ENCODE measurements around the gene SF3A2.
A peak's percentile ranks its signal among the peaks of the same experiment; 100 is the strongest.

SF3A2 gene

GRCh38 chr19:2202366-2202765 lies 34.3 kb upstream of the SF3A2 start:
- no peaks in the 10 kb centered on the region for H3K4me1 ChIP-seq (ENCODE audit: insufficient read depth, low read length)
- H3K9me3 ChIP-seq (ENCODE audit: insufficient read depth, low read length, severe bottlenecking), result no peaks in the 10 kb centered on the region
- no peak overlapping the region for H3K4me2 ChIP-seq (ENCODE audit: insufficient read depth, low read length)
- H3K36me3 ChIP-seq (ENCODE audit: insufficient read depth, low read length), result peaks cover 94% of the 10 kb centered on the region
- H3K27ac ChIP-seq (ENCODE audit: low read length), result no peak overlapping the region
- H3K79me2 ChIP-seq (ENCODE audit: insufficient read depth, low read length), result peaks cover 86% of the 10 kb centered on the region
- H3K4me3 ChIP-seq (ENCODE audit: low read depth in 1 of 2, low read length in 2 of 2), result no peak overlapping the region
- H2AFZ ChIP-seq (ENCODE audit: low read depth, low read length), result no peak overlapping the region
- H4K20me1 ChIP-seq (ENCODE audit: insufficient read depth, low read length), result peaks cover 69% of the 10 kb centered on the region
- no peaks in the 10 kb centered on the region for H3K27me3 ChIP-seq (ENCODE audit: insufficient read depth, low read length, poor library complexity)
- no peak overlapping the region for H3K9ac ChIP-seq (ENCODE audit: low read depth, low read length)
- DNase-seq, result no peak
- TF ChIP-seq CTCF (IDR thresholded peaks at IDR 0.05; ENCODE audit: borderline replicate concordance, extremely low read depth, low read length, poor library complexity, severe bottlenecking) (no peak), EZH2 (IDR thresholded peaks at IDR 0.05; ENCODE audit: borderline replicate concordance, low read depth, low read length, severe bottlenecking) (no peak)
- no peak for ATAC-seq (ENCODE audit: insufficient read depth, low read depth)

DNA sequence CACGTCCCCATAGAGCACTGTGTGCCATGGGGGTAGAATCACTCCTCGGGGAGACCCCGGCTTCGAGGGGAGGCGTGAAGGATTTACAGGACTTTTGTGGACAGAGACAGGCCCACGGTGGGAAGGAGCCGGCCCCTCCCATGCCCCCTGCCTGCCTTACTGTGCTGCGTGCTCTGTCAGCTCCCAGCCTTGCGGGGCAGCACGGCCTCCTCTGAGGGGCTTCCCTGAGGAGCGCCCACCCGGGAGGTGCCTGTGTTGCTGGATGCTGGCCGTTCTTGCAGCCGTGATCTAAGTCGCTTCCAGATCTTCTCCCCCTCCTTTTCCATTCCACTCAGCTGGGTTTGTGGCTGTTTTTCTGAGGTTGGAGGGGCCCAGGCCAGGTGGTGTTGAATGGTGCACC lies 29.6 kb upstream of the SF3A2 start:
- H3K79me2 ChIP-seq (ENCODE audit: insufficient read depth, low read length), result peaks cover 49% of the 10 kb centered on the region
- H2AFZ ChIP-seq (ENCODE audit: low read depth, low read length), result no peak overlapping the region
- no peak for TF ChIP-seq EZH2 (IDR thresholded peaks at IDR 0.05; ENCODE audit: borderline replicate concordance, low read depth, low read length, severe bottlenecking)
- TF ChIP-seq CTCF (IDR thresholded peaks at IDR 0.05; ENCODE audit: borderline replicate concordance, extremely low read depth, low read length, poor library complexity, severe bottlenecking), result no peak
- no peak overlapping the region for H3K9ac ChIP-seq (ENCODE audit: low read depth, low read length)
- ATAC-seq (ENCODE audit: insufficient read depth, low read depth) (no peak), DNase-seq (no peak)
- H3K4me3 ChIP-seq (ENCODE audit: low read depth in 1 of 2, low read length in 2 of 2), result no peak overlapping the region
- peaks cover 97% of the 10 kb centered on the region for H3K36me3 ChIP-seq (ENCODE audit: insufficient read depth, low read length)
- H3K4me2 ChIP-seq (ENCODE audit: insufficient read depth, low read length), result no peak overlapping the region
- H3K27ac ChIP-seq (ENCODE audit: low read length), result no peak overlapping the region
- H3K4me1 ChIP-seq (ENCODE audit: insufficient read depth, low read length), result no peaks in the 10 kb centered on the region
- no peaks in the 10 kb centered on the region for H3K27me3 ChIP-seq (ENCODE audit: insufficient read depth, low read length, poor library complexity)
- H4K20me1 ChIP-seq (ENCODE audit: insufficient read depth, low read length), result peaks cover 50% of the 10 kb centered on the region
- H3K9me3 ChIP-seq (ENCODE audit: insufficient read depth, low read length, severe bottlenecking), result no peaks in the 10 kb centered on the region

DNA sequence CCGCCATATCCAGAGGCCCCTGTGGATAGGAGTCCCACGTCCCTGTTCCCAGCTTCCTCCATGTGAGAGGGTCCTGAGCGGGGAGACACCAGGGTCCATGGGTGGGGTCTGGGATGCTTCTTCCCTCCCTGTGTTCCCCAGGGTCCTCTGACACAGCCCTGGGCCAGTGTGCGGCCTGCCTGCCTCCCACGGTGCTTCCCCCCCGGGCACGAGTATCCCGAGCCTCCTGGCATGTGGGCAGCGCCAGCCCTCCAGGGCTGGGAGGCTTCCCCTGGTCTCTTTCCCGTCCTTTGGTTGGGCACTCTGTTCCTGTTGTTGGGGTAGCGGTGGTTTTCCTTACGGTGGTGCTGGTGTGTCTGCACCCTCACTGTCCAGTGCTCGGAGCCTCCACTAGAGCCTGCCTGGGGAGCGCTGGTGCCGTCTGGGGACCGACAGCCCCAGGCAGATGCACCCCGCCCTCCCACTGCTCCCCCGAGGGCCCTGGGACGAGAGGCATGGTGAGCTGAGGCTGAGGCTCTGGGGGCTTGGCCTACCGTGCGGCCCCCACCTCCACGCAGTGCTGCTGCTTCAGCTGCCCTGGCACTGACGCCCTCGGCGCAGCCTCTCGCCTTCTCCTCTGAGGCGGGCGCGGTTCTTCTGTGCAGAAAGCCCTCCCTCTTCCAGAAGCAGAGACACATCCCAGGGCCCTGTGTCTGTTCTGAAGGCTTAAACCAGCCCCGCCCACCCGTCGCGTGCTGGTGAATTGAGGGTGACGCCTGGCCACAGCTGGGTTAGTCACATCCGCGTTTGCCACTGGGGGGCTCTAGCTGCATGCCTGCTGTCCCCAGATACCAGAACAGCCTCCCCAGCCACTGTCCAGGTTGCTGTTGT lies 28.4 kb upstream of the SF3A2 start:
- no peak overlapping the region for H2AFZ ChIP-seq (ENCODE audit: low read depth, low read length)
- H3K79me2 ChIP-seq (ENCODE audit: insufficient read depth, low read length), result peaks cover 42% of the 10 kb centered on the region

More for the DNA sequence above, 28.4 kb upstream of the SF3A2 start:
- Histone ChIP-seq H3K4me2 (ENCODE audit: insufficient read depth, low read length) (no peak overlapping the region), H3K4me3 (ENCODE audit: low read depth in 1 of 2, low read length in 2 of 2) (no peak overlapping the region), H3K4me1 (ENCODE audit: insufficient read depth, low read length) (no peaks in the 10 kb centered on the region), H3K9me3 (ENCODE audit: insufficient read depth, low read length, severe bottlenecking) (no peaks in the 10 kb centered on the region), H3K27ac (ENCODE audit: low read length) (no peak overlapping the region), H3K9ac (ENCODE audit: low read depth, low read length) (no peak overlapping the region), H3K27me3 (ENCODE audit: insufficient read depth, low read length, poor library complexity) (no peaks in the 10 kb centered on the region), H3K36me3 (ENCODE audit: insufficient read depth, low read length) (peaks cover 97% of the 10 kb centered on the region), H4K20me1 (ENCODE audit: insufficient read depth, low read length) (peaks cover 52% of the 10 kb centered on the region)
- peak; percentile 25; the same call in 1 of the 3 replicates for ATAC-seq (ENCODE audit: insufficient read depth, low read depth)
- peak; percentile 33 for DNase-seq
- TF ChIP-seq EZH2 (IDR thresholded peaks at IDR 0.05; ENCODE audit: borderline replicate concordance, low read depth, low read length, severe bottlenecking) (no peak), CTCF (IDR thresholded peaks at IDR 0.05; ENCODE audit: borderline replicate concordance, extremely low read depth, low read length, poor library complexity, severe bottlenecking) (peak; percentile 18)

Data from DND-41 (cell line).